DOHH2 (cell line): ENCODE measurements around the gene PRMT3.

Experiments used
- EZH2phosphoT487 ChIP-seq: fragments of 200-600 bp; sonication (generic); IDR thresholded peaks from 2 replicates; pipeline ENCODE4 v1.6.1; 2017; ENCODE audit warnings: borderline replicate concordance, mild to moderate bottlenecking, antibody characterized with exemption, low read length, moderate library complexity, mixed read lengths
- TF ChIP-seq, protein P1 (sequence below): fragments of 200-600 bp; sonication (generic); IDR thresholded peaks from one replicate; pipeline ENCODE4 v1.5.1; 2014; ENCODE audit warnings: antibody characterized with exemption, mild to moderate bottlenecking, low read depth, low read length; ENCODE audit not compliant: poor library complexity, severe bottlenecking

DNA sequence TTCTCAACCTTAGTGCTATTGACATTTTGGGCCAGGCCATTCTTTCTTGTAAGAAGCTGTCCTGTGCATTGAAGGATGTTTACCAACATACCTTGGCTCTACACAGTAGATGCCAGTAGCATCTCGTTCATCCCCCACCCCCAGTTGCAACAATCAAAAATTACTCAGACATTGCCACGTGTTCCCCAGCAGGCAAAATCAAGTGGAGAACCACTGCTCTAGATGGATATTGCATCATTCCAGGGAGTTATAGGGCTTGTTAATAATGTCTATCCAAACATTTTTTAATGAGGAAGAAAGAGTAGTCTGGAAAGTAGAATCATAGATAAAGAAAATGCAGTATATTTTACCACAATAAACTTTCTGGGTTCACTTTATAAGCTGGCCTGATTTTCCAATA lies 64.1 kb downstream of the PRMT3 start:
- TF ChIP-seq, protein P1, sequence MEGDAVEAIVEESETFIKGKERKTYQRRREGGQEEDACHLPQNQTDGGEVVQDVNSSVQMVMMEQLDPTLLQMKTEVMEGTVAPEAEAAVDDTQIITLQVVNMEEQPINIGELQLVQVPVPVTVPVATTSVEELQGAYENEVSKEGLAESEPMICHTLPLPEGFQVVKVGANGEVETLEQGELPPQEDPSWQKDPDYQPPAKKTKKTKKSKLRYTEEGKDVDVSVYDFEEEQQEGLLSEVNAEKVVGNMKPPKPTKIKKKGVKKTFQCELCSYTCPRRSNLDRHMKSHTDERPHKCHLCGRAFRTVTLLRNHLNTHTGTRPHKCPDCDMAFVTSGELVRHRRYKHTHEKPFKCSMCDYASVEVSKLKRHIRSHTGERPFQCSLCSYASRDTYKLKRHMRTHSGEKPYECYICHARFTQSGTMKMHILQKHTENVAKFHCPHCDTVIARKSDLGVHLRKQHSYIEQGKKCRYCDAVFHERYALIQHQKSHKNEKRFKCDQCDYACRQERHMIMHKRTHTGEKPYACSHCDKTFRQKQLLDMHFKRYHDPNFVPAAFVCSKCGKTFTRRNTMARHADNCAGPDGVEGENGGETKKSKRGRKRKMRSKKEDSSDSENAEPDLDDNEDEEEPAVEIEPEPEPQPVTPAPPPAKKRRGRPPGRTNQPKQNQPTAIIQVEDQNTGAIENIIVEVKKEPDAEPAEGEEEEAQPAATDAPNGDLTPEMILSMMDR: no peak
- no peak for TF ChIP-seq EZH2phosphoT487
